GM12878 (cell line): ENCODE data around the gene DDRGK1.

ENCODE experiments used
- ZNF207 ChIP-seq: fragments of 450-650 bp; IDR thresholded peaks from 2 replicates; pipeline ENCODE4 v1.6.1; 2014; ENCODE audit warnings: antibody characterized with exemption, mild to moderate bottlenecking, borderline replicate concordance
- TF ChIP-seq, protein P1 (sequence below): IDR thresholded peaks from 2 replicates; pipeline ENCODE4 v1.6.1; 2012; ENCODE audit warnings: low read depth, low read length, improper control_type of control experiment

DNA sequence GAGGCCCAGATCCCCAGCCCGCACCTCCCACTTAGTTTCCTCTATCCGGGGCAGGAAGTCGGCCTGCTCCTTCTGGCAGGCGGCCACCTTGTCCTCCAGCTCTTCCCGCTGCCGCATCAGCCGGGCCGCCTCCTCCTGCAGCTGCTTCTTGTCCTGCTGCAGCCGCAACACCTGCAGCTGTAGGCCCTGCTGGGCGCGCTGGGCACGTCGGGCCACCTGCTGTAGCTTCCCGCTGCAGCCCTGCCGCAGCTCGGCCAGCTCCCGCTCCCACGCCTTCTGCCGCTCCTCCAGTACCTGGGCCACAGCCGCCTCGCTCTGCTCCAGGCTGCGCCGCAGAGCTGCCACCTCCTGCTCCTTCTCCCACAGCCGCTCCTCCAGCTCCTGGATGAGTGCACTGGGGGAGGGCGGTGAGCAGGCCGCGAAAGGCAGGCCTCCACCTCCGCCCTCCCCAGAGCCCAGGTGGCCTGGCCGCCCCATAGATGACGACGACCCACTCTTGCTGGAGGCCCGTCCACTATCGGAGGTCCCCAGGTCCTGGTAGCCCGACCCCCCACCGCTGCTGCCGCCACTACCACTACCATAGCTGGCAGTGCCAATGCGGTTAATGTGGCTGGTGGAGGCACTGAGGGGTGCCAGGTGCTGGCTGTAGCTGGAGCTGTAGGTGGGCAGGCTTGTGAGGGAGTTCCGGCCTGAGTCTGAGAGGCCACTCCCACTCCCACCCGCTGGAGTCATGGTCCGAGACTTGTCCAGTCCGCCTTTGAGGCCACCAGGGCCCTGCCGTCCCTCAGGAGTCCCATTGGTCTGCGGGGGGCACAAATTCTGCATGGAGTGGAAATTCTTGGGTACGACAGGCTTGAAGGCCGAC is 38.8 kb downstream of the DDRGK1 start:
- TF ChIP-seq ZNF207 = no peak
- TF ChIP-seq, protein P1, sequence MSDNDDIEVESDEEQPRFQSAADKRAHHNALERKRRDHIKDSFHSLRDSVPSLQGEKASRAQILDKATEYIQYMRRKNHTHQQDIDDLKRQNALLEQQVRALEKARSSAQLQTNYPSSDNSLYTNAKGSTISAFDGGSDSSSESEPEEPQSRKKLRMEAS = no peak
